ENCODE data around the gene SIRPB2.
"Not testable (repeated sequence)": the region's sequence is repeated elsewhere in the genome, so short reads cannot be mapped to it uniquely, and the experiment has no call there.

SIRPB2 gene

DNA sequence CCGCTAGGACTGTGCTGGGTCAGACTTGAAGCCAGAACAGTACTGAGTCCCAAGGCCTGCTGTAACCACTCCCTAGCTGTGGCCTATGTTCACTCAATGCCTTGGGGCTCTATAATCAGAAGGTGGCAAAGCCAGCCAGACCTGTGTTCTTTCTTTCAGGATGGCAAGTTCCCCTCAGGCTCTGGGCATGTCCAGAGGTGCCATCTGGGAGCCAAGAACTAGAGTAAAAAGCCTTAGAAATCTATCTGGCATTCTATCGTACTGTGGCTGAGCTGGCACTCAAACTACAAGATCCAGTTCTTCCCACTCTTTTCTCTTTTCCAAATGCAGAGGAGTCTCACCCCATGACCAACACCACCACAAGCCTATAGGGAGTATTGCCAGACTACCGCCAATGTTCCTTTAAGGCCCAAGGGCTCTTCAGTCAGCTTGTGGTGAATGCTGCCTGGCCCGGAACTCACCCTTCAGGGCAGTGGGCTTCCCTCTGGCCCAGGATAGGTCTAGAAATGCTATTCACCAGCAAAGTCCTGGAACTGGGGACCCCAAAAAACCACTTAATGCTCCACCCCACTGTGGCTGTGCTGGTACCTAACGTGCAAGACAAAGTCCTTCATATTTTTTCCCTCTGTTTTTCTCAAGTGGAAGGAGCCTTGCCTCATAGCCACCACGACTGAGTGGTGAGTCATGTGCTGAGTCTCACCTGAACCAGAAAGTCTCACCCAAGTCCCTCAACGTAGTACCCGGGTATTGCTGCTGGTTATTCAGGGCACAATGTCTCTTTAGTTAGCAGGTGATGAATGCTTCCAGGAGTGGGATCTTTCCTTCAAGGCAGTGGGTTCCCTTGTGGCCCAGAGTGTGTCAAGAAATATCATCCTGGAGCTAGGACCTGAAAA is 8.6 kb upstream of the SIRPB2 start:
- no peak for DNase-seq

DNA sequence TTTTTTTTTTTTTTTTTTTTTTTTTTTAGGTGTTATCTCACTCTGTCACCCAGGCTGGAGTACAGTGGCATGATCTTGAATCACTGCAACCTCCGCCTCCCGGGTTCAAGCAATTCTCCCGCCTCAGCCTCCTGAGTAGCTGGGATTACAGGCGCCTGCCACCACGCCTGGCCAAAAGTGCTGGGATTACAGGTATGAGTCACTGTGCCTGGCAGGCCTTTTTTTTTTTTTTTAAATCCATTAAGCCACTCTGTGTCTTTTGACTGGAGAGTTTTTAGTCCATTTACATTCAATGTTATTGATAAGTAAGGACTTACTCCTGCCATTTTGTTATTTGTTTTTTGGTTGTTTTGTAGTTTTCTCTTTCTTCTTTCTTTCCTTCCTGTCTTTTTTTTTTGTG is 6.2 kb upstream of the SIRPB2 start:
- DNase-seq = not testable (repeated sequence)

DNA sequence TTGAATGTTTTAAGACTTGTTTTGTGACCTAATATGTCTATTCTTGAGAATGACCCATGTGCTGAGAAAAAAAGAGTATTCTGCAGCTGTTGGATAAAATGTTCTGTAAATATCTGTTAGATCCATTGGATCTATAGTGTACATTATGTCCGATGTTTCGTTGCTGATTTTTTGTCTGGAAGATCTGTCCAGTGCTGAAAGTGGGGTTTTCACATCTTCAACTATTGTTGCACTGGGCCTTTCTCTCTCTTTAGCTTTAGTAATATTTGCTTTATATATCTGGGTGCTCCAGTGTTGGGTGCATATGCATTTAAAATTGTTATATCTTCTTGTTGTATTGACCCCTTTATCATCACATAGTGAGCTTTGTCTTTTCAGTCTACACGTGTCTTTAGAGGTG is 5.7 kb upstream of the SIRPB2 start:
- no peak for DNase-seq

DNA sequence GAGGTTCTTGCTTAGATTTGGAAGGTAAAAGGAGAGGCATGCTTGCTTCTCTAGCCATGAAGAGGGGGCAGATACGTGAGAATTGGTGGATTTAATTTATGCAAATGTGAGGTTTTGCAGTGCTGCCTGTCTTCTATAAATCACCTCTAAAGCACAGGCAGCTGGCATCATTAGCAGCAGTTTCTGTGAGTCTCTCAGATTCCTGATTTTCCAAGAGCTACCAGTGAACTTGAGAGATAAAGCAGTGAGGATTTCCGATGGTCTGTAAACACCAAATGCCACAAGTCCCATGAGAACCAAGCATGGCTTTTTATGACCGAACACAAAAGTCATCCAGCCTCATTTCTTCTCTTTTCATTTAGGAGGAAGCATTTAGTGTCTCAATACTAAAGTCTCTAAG is 3.2 kb upstream of the SIRPB2 start:
- DNase-seq = no peak

DNA sequence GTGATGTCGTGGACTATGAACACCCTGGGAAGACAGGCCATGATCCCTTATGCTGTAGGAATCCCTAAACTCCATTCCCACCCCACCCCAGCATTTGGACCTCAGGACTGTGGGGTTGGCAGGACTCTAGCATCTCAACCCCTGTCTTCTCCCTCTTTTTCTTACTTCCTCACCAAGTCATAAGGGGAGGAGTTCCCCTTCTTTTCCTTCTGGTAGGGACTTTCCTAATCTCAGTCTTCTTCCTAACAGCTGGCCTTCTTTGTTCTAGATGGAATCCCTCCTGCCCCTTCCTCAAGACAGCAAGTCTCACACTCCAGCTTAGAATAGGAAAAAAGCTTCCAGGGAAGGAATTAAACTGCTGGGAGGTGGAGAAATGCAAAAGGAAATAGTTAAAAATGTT is 2.3 kb upstream of the SIRPB2 start:
- DNase-seq = no peak

DNA sequence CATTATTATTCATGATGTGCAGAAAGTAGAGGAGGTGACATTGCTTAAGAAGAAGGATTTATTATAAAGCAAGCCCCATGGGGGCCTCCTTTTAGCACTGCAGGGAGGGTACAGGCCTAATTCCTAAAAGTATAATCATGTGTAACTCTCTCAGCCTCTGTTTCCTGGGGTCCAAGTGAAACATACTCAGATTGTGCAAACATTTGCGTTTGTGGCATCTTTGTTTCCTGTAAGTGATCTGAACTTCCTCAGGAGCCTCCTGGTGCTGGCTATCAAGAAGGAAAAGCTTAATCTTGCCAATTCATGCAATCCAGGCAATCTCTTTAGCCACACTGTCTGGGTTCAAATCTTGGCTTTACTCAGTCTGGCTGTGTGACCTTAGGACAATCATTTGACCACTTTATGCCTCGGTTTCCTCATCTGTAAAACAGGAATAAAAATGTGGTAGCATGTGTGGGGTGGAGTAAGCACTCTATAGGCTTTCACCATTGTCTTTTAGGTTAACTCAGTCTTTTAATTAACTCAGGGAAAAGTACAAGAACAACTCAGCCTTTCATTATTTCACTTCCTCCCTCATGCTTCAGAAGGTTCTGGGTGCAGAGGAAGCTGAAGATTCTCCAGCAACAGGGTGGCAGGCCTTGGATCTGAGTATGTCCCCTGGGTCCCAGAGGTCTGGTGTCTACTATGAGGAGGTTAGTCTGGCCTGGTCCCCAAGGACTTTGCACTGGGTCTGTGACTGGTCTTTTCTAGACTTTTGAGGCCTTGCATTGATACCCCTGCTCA is 831 bp upstream of the SIRPB2 start:
- no peak for DNase-seq

DNA sequence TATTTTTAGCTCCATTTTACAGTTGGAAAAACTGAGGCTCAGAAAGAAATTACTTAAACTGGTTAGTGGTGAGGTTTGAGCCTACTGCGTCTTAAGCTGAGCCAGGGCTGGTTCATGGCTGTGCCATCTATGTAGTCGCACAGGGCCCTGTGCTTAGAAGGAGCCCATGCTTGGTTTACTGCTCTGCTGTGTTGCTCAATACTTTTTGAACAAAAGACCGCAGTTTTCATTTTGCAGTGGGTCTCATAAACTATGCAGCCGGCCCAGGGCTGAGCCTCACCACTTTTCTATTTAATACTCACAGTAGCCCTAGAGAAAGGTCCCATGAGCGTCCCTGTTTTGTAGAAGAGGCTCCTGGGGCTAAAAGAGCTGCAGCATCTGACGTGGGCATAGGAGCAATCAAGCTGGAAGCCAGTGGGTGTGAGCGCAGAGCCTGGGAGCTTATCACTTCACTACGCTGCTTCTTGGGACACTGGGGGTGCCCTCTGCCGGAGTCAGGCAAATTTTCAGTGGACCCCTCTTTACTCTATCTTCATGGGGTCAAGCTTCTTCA is 501 bp downstream of the SIRPB2 start:
- DNase-seq = no peak

DNA sequence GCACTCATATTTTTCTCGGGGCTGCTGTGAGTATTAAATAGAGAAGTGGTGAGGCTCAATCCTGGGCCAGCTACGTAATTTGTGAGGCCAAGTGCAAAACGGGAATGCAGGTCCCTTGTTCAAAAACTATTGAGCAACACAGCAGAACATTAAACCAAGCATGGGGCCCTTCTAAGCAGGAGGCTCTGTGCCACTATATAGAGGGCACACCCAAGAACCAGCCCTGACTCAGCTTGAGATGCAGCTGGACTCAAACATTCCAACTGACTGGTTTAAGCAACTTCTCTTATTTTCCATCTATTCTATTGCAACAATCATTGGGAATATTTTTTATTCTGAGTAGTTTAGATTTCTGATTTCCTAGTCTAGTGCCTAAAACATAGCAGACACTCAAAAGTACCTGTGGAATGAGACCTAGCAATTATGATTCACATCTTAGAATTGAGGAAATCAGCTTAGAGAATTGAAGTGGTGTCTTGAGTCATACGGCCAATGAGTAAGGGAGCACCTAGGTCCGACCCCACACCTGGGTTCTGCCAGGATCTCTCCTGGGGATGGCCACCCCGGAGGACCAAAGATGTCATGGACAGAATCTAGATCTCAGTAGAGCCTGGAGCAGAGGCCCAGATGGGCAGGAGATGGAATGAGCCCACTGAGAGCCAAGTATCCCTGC is 1.3 kb downstream of the SIRPB2 start:
- DNase-seq = no peak

DNA sequence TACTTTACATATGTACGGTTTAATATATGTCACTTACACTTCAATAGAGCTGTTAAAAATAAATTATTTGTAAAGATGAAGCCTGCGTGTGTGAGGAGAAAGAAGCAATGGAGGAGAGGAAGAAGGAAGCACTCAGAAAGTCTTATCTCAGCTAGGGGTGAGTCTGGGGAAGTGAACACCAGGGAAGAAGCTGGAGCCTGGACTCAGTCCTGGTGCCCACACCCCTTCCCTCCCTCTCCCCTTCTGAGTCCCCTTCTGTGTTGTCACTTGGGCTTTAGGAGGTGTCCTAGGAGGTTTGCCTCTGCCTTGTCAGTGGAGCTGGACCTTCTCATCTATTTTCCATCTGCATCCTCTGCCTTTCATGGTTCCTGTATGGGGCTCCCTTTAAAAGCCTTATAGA is 1.9 kb downstream of the SIRPB2 start:
- no peak for DNase-seq

DNA sequence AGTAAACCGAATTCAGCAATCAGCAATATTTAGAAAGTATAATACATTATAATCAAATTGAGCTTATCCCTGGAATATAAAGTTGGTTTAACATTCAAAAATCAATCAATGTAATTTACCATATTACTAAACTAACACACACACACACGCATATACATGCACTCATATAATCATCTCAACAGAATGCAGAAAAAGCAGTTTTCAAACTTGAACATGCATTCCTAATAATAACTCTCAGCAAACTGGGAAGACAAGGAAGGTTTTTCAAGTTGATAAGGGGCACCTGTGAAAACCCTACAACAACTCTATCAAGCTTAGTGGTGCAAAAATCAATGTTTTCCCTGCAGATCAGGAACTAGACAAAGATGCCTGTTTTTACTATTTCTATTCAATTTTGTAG is 4.7 kb downstream of the SIRPB2 start:
- DNase-seq = no peak

DNA sequence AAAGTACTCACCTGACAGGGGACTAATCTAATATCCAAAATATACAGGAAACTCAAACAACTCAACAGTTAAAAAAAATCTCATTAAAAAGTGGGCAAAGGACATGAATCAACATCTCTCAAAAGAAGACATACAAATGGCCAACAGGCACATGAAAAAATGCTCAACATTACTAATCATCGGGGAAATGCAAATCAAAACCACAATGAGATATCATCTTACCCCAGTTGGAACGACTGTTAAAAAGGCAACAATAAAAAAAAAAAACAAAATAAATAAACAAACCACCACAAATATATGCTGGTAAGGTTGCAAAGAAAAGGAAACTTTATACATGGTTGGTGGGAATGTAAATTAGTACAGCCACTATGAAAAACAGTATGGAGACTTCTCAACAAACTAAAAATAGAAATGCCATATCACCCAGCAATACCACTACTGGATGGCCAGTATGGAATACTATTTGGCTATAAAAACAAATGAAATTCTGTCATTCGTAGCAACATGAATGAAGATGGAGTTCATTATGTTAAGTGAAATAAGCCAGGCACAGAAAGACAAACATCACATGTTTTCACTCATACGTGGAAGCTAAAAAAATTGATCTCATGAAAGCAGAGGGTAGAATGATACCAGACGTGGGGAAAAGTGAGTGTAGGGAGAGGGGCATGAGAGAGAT is 6.6 kb downstream of the SIRPB2 start:
- no peak for DNase-seq

DNA sequence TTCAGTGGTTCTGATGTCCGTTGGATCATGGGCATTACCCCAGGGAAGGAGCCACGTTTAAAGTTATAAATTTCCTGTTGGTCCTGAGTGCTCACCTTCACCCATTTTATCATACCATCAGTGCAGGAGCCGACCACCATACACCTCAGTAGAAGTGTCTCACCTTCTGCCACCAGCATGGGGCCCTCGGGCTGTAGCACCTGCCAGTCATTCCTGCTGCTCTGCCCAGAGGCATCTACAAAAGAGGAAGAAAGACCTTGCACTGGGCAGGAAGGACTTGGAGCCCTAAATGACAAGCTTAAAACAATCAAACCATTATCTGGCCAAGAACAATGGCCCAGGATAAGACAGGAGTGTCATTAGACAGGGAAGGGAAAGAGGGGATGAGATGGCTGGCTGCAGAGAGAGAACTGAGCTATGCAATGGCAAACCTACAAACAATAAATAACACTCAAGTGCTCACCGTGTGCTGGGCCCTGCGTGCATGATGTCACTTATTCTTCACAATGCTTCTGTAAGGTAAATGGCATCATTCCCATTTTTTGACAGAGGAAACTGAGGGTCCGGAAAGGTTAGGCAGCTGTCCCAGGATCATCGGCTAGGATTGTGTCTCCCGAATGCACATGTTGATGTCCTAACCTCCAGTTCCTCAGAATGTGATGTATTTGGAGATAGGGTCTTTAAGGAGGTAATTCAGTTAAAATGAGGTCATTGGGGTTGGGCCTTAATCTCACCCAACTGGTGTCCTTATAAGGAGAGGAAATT is 11.2 kb downstream of the SIRPB2 start:
- no peak for DNase-seq

DNA sequence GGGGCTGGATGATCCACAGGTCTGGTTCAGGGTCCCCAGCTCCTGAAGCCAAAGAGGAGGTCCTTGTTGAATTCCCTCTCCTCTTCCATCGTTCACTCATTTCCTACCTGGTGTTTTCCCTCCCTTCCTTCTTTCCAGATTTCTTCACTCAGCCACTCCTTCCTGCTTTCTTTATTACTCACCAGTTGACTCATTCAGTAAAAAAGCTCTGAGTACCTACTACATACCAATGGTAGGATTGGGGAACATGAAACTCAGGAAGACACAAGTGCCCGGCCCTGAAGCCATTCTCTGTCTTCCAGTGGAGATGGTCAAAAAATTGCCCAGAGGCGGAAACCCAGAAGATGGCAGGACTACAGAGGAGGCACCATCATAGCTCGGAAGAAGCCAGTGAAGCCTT is 12.7 kb downstream of the SIRPB2 start:
- DNase-seq = no peak

DNA sequence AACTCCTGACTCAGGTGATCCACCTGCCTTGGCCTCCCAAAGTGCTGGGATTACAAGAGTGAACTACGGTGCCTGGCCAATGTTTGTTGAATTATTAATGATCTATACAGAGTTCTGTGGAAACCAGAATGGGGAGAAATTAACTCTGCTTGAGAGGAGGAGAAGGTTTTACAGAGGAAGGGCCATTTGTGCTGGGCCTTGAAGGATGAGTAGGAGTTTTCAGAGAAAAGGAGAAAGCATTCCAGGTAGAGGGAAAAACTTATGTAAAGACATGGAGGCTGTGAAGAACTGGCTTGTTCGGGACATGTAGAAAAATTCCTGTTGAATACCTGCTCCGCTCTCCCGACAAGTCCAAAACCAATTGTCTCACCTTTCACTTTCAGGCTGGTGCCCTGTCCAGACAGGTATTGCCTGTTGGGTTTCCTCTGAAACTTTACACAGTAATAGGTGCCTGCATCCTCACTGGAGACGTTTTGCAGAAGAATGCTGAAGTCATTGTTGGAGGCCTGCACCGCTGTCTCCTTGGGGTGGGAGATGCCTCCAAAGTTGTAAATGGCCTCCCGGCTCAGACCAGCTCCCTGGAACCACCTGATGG is 13.2 kb downstream of the SIRPB2 start:
- DNase-seq = no peak

DNA sequence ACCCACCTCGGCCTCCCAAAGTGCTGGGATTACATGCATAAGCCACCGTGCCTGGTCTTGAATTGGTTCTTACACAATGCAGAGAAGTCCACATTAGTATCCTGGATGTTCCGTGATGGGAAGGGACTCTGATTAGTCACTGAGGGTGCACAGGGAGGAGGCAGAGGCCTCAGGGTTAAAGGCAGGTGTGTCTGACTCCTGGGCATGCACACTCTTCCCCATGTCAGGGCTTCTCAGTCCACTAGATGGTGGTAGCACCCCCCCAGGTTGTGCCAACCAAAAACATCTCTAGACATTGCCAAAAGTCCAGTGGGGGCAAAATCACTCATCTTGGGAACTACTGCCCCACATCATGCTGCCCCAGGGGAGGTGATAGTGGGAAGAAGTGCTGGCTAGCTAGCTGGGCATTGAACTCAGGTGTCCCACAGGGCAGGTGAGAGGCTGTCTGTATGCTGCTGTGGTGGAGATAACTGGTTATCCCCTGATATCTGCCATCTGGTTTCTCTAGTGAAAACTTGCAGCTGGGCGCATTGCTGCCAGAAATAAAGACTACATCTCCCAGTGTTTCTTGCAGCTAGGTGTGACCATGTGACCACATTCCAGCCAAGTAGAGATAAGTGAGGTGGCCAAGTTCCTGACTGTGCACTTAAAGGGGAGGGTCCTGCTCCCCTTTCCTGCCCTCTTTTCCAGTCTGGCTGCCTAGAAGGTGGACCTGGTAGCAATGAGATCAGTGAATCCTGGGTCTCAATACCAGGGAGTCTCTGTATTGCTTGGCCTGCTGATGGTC is 16.2 kb downstream of the SIRPB2 start:
- no peak for DNase-seq

DNA sequence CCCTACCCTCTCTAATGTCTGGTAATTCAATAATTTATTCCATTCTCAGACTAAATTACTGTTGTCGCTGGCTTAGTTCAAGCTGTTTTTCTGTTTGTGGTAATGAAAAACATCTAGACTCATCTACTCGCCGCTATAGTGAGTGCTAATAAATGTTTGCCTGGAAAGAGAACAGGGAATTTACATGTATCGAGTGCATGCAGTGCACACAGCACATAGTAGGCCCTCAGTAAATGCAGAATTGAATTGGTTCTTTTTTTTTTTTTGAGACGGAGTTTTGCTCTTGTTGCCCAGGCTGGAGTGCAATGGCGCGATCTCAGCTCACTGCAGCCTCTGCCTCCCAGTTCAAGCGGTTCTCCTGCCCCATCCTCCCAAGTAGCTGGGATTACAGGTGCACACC is 16.9 kb downstream of the SIRPB2 start:
- DNase-seq = no peak

DNA sequence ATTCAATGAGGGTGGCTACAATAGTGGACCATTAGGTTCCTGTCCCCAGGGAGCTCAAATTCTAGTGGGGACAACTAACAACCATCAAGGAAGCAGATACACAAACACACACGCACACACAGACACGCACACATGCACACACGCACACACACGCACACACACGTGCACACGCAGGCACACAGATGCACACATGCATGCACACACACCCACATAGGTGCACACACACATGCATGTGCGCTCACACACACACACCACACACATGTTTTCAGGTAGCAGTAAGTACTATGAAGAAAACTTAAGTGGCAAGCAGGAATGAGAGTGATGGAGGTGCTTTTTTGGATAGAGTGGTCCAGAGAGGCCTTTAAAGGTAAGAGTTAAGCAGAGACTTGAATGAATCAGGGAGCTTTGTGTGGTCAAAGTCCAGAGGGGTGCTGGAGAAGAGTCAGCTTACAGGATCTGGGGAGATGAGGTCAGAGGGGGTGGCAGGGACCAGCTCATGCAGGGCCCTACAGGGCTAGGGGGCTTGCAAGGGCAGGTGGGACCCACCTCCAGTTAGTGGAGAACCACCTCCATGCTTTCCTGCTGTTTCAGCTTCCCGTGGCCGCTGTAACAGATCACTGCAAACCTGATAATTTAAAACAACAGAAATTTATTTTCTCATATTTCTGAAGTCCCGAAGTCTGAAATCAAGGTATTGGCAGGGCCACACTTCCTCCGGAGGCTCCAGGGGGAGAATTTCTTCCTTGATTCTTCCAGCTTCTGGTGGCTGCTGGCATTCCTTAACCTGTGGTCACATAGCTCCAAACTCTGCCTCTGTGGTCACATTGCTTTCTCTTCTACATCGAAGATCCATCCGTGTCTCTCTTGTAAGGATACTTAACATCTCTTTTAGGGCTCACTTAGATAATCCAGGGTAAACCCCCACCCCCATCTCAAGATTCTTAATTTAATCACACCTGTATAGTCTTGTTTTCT is 17.7 kb downstream of the SIRPB2 start:
- DNase-seq = no peak

DNA sequence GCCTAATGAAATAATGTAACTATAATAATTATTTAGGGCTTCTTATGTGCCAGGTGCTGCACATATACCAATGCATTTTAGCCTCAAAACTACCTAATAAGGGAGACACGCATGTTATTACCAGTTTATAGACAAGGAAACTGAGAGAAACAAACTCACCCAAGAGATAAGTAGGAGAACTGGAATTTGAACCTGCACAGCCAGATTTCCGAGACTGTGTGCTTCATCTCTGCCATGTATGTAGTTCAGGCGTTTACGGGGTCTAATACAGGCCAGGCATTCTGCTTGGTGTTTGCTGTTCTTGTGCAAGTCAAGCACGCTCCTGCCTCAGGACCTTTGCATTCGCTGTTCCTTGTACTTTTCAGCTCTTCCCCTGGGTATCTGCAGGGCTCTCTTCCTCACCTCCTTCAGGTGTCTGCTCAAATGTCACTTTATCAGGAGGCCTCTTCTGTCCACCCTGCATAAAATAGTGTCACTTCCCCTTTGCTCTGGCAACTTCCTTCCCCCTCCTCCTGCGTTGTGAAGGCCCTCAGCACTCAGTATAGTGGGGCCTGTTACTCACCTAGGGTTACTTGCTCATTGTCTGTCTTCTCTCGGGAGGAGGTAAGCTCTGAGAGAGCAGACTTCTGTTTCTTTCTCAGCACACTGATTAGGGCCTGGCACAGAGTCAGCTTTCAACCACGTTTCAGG is 18.5 kb downstream of the SIRPB2 start:
- DNase-seq = no peak

DNA sequence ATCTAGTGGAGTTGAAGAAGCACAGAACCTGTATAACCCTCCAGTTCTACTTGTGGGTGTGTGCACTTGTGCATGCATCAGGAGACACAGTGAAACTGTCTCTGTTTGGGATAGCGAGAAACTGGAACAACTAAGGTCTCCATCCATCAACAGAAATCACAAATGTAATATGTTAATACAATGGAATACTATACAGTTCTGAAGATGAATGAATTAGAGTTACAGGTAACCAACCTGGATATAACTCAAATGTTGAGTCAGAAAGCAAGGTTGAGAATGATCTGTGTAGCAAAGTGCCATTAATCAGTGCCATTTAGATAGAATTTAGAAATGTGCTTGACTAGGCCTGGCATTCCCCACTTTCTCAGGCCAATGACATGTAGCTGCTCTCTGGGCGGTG is 20.0 kb downstream of the SIRPB2 start:
- DNase-seq = no peak
